H1 (cell line): ENCODE results near the gene FIGNL2. TPM values are rescaled to one million over a fixed set of nuclear protein-coding genes. Genes with fewer than 3 reads are reported as not detected.

Experiments used
- polyA plus RNA-seq, 7 experiments: library from polyadenylated mRNA; depleted of rRNA in 3 of 7; stranded (reverse) in 5 of 7; unstranded in 2 of 7; fragments of >200 nt in 5 of 7; fragments of 200-250 nt in 2 of 7; gene quantifications; 1 replicate in 5 of 7; 2 replicates in 1 of 7; 4 replicates in 1 of 7; pipeline versions ENCODE4 v1.2.1 to v1.2.3, GENCODE V29; 2011 to 2013; ENCODE audit warnings: missing spikeins in 2 of 7, mixed read lengths in 2 of 7
- total RNA-seq: library from RNA; stranded (reverse); fragmentation: NEBNext Ultra II Directional; extraction: Animal tissue kit (Norgen Biotek cat#: 25700); gene quantifications from 2 replicates; pipeline ENCODE4 v1.2.1, GENCODE V29; 2021

The FIGNL2 gene
- total and polyA plus RNA-seq, 2 of the 8 experiments (the other 6 are each of a cell fraction or from before 2014, with no cell fraction given), result 6.5 to 7.1 TPM

Other genes with a start within 250 kb of the FIGNL2 start
- 0.19 and 0.41 TPM in 2 replicates for gene ANKRD33, start 39.4 kb upstream of the FIGNL2 start, total RNA-seq
- gene ANKRD33, start 39.4 kb upstream of the FIGNL2 start, polyA plus RNA-seq (2011; rRNA removed), result 0.53 and 1.5 TPM in 2 replicates
- gene ACVRL1, start 58.8 kb upstream of the FIGNL2 start, total RNA-seq, result 0.09 TPM in 1 of 2 replicates, not detected in the other
- 0.35 and 0.50 TPM in 2 replicates for gene ACVRL1, start 58.8 kb upstream of the FIGNL2 start, polyA plus RNA-seq (2011; rRNA removed)
- gene ACVR1B, start 103.0 kb upstream of the FIGNL2 start, total RNA-seq, result 13.5 and 16.0 TPM in 2 replicates
- gene ACVR1B, start 103.0 kb upstream of the FIGNL2 start, polyA plus RNA-seq (2011; rRNA removed), result 19.2 and 24.7 TPM in 2 replicates
- 4.1 and 4.9 TPM in 2 replicates for gene TAMALIN, start 158.2 kb upstream of the FIGNL2 start, total RNA-seq
- gene TAMALIN, start 158.2 kb upstream of the FIGNL2 start, polyA plus RNA-seq (2011; rRNA removed), result 2.6 and 3.2 TPM in 2 replicates
- 18.7 and 19.3 TPM in 2 replicates for gene NR4A1, start 202.7 kb upstream of the FIGNL2 start, total RNA-seq
- 23.3 and 36.0 TPM in 2 replicates for gene NR4A1, start 202.7 kb upstream of the FIGNL2 start, polyA plus RNA-seq (2011; rRNA removed)
- gene ATG101, start 221.3 kb upstream of the FIGNL2 start, total RNA-seq, result 48.9 and 49.8 TPM in 2 replicates
- gene ATG101, start 221.3 kb upstream of the FIGNL2 start, polyA plus RNA-seq (2011; rRNA removed), result 55.9 and 64.9 TPM in 2 replicates
- 0.28 and 0.31 TPM in 2 replicates for gene SMIM41, start 231.0 kb upstream of the FIGNL2 start, total RNA-seq
- gene SMIM41, start 231.0 kb upstream of the FIGNL2 start, polyA plus RNA-seq (2011; rRNA removed), result 0.91 and 0.98 TPM in 2 replicates